HG03097 (cell line): ENCODE data around the gene NUP93.
"Not testable (repeated sequence)": the region's sequence is repeated elsewhere in the genome, so short reads cannot be mapped to it uniquely, and the experiment has no call there.

Experiments
- ATAC-seq: cut with Tn5 transposase; IDR thresholded peaks from one replicate; pipeline ENCODE4 v1.9.1; 2021; ENCODE audit not compliant: unreplicated experiment, low FRiP score

The NUP93 gene

GRCh38 chr16:56884026-56884582, 154.2 kb downstream of the NUP93 start:
- no peak for ATAC-seq

- ATAC-seq, result not testable (repeated sequence)
Measured at GRCh38 chr16:56884929-56885328, 155.0 kb downstream of the NUP93 start.

GRCh38 chr16:56885446-56886162, 155.7 kb downstream of the NUP93 start:
- no peak for ATAC-seq

GRCh38 chr16:56886296-56886695, 156.4 kb downstream of the NUP93 start:
- ATAC-seq, result no peak

- ATAC-seq, result no peak
Measured at GRCh38 chr16:56886826-56887225, 156.9 kb downstream of the NUP93 start.

- no peak for ATAC-seq
Measured at GRCh38 chr16:56888806-56889205, 158.9 kb downstream of the NUP93 start.

- ATAC-seq, result no peak
Measured at GRCh38 chr16:56889206-56889605, 159.3 kb downstream of the NUP93 start.

GRCh38 chr16:56891685-56892084, 161.8 kb downstream of the NUP93 start:
- no peak for ATAC-seq

- no peak for ATAC-seq
Measured at GRCh38 chr16:56892705-56893104, 162.8 kb downstream of the NUP93 start.

- no peak for ATAC-seq
Measured at GRCh38 chr16:56894331-56894917, 164.5 kb downstream of the NUP93 start.

- no peak for ATAC-seq
Measured at GRCh38 chr16:56895813-56896212, 165.9 kb downstream of the NUP93 start.

- no peak for ATAC-seq
Measured at GRCh38 chr16:56896244-56896643, 166.3 kb downstream of the NUP93 start.

- no peak for ATAC-seq
Measured at GRCh38 chr16:56897026-56897799, 167.3 kb downstream of the NUP93 start.

- no peak for ATAC-seq
Measured at GRCh38 chr16:56898847-56899246, 168.9 kb downstream of the NUP93 start.
